Neural cell (in vitro differentiated cells): ENCODE data around the gene CUX1.

Source experiments
- CTCF ChIP-seq: fragments of 450-650 bp; IDR thresholded peaks from 2 replicates; pipeline ENCODE4 v1.5.1; 2014; ENCODE audit warnings: antibody characterized with exemption, mild to moderate bottlenecking, moderate library complexity; ENCODE audit not compliant: poor library complexity, severe bottlenecking
- EZH2 ChIP-seq: fragments of 200-600, 300-800 bp; shearing (Covaris generic), sonication (generic); IDR thresholded peaks from 2 replicates; pipeline ENCODE4 v1.6.1; 2014; ENCODE audit warnings: antibody characterized with exemption, low read length, borderline replicate concordance, mild to moderate bottlenecking; ENCODE audit not compliant: insufficient read depth, poor library complexity, severe bottlenecking
- TAF1 ChIP-seq: IDR thresholded peaks from 2 replicates; pipeline ENCODE4 v1.6.1; 2012; ENCODE audit warnings: low read depth

DNA sequence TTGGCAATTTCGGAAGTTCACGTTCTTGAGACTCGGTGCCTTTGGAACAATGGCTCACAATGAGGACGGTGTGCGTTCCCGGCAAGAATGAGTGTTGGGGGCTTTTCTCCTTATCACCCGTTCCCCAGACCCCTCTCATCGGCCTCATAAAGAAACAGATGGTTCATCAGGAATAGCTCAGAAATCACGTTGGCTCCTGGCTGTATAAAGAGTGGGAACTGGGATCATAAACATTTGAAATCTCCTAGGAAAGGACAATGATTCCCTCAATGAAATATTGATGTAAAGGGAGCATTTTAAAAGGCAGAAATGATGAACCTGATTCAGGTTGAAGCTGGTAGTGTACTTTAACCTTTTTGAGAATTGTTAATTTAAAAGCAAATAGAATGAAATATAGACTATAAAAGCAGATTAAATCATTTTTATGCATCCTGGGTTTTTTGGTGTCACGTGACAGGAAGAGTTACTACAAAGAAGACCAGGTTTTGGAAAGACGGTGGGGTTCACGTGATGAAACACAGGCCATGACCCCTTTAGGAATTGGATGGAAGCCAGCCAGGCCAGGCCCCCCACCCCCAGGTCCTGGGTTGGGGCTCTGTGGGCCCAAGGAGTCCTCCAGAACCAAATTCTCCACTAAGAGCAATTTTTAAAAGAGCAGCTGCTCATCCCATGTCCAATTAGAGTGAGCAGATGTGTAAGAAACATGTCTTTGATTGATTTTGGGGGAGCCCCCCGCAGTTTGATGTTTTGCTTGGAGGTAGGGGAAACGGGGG lies 63.0 kb downstream of the CUX1 start:
- no peak for TF ChIP-seq CTCF
- no peak for TF ChIP-seq EZH2
- no peak for TF ChIP-seq TAF1
